GM12878 (cell line): ENCODE data around the gene ASB14. TPM values are rescaled to one million over a fixed set of nuclear protein-coding genes. Genes with fewer than 3 reads are reported as not detected.

ENCODE experiments used
- ATAC-seq: fragments of 200-7000 bp; cut with Tn5 transposase; 3 replicates; pipeline ENCODE4 v1.9.1; 2020; ENCODE audit warnings: mild to moderate bottlenecking, moderate library complexity
- BruUV-seq: library from RNA; stranded (reverse); fragments of 400-500 nt; replicated peaks from 2 replicates; lab custom pipeline; 2021; lab: Mats Ljungman, UMichigan
- CTCF ChIA-PET: fragments of 300-600 bp; sonication (Branson Sonifier 250); formaldehyde crosslinking; extraction: SDS; loops from one replicate; lab custom pipeline; 2021; ENCODE audit warnings: inconsistent platforms; lab: Yijun Ruan, JAX
- POLR2A ChIA-PET: fragments of 350-600 bp; formaldehyde crosslinking; extraction: SDS; loops from one replicate; lab custom pipeline; 2021; ENCODE audit warnings: inconsistent platforms; lab: Charles Lee
- RAD21 ChIA-PET: fragments of 300-600 bp; sonication (Branson Sonifier 250); formaldehyde crosslinking; loops from one replicate; lab custom pipeline; 2023; ENCODE audit warnings: antibody characterized with exemption; ENCODE audit not compliant: unreplicated experiment; lab: Charles Lee
- SMC1A ChIA-PET: fragments of 300-600 bp; sonication (Branson Sonifier 250); formaldehyde crosslinking; loops from one replicate; lab custom pipeline; 2023; ENCODE audit not compliant: unreplicated experiment, uncharacterized antibody; lab: Charles Lee
- DNase-seq: peaks from one replicate; pipeline ENCODE4 v3.0.0-alpha.2; 2011; ENCODE audit warnings: low read depth, low spot score
- FAIRE-seq: peaks from 3 replicates; lab custom pipeline; 2011; peaks lifted over from hg19 to GRCh38; lab: Jason Lieb, UNC
- H2AFZ ChIP-seq: 2 replicates; pipeline ENCODE4 v1.6.0; 2011; ENCODE audit warnings: low read depth, low read length, control low read depth; ENCODE audit not compliant: control insufficient read depth
- H3K27ac ChIP-seq: 2 replicates; pipeline ENCODE4 v1.5.1; 2011; ENCODE audit warnings: control low read depth; ENCODE audit not compliant: control insufficient read depth, insufficient read depth
- H3K27me3 ChIP-seq, 2 experiments: replicated peaks in 1 of 2; 2 replicates each; pipeline versions ENCODE4 v1.6.0 to v1.6.1; 2011; ENCODE audit warnings: low read length in 1 of 2; ENCODE audit not compliant: control insufficient read depth in 2 of 2, insufficient read depth in 2 of 2
- H3K36me3 ChIP-seq, 2 experiments: 2 replicates each; pipeline ENCODE4 v1.5.1; 2011; ENCODE audit warnings: low read length in 1 of 2; ENCODE audit not compliant: control insufficient read depth in 2 of 2, insufficient read depth in 2 of 2
- H3K4me1 ChIP-seq: 2 replicates; pipeline ENCODE4 v1.6.1; 2011; ENCODE audit warnings: mild to moderate bottlenecking, low read length, moderate library complexity, mixed read lengths; ENCODE audit not compliant: control insufficient read depth, insufficient read depth
- H3K4me2 ChIP-seq: 2 replicates; pipeline ENCODE4 v1.6.0; 2011; ENCODE audit warnings: control low read depth; ENCODE audit not compliant: control insufficient read depth, insufficient read depth
- H3K4me3 ChIP-seq: fragments of 200-600 bp; sonication (generic); 2 replicates; pipeline ENCODE4 v1.5.1; 2016
- H3K79me2 ChIP-seq: 2 replicates; pipeline ENCODE4 v1.6.0; 2011; ENCODE audit warnings: low read length; ENCODE audit not compliant: control insufficient read depth, insufficient read depth
- H3K9ac ChIP-seq: 2 replicates; pipeline ENCODE4 v1.8.0; 2011; ENCODE audit warnings: low read length, control low read depth, mixed read lengths; ENCODE audit not compliant: control insufficient read depth, insufficient read depth
- H3K9me3 ChIP-seq: replicated peaks from 3 replicates; pipeline ENCODE4 v1.5.1; 2011; ENCODE audit warnings: mild to moderate bottlenecking, low read length; ENCODE audit not compliant: control insufficient read depth, insufficient read depth
- H4K20me1 ChIP-seq: 2 replicates; pipeline ENCODE4 v1.6.0; 2011; ENCODE audit not compliant: control insufficient read depth, insufficient read depth
- CREM ChIP-seq: IDR thresholded peaks from 2 replicates; pipeline ENCODE4 v1.6.1; 2014; ENCODE audit warnings: antibody characterized with exemption, low read depth
- EED ChIP-seq: sonication (generic); IDR thresholded peaks from 2 replicates; pipeline ENCODE4 v1.6.1; 2016; ENCODE audit warnings: antibody characterized with exemption, low read depth
- EGR1 ChIP-seq, 2 experiments: IDR thresholded peaks; 1 replicate in 1 of 2; 2 replicates in 1 of 2; pipeline ENCODE4 v1.6.1; 2011 to 2012; ENCODE audit warnings: low read depth in 2 of 2, low read length in 2 of 2, borderline replicate concordance in 1 of 2, mild to moderate bottlenecking in 1 of 2, moderate library complexity in 1 of 2
- ETV6 ChIP-seq, 2 experiments: fragments of 450-650 bp in 1 of 2; IDR thresholded peaks in 1 of 2; conservative IDR thresholded peaks in 1 of 2; 2 replicates each; pipeline ENCODE4 v1.6.1; 2014; ENCODE audit warnings: antibody characterized with exemption in 1 of 2, borderline replicate concordance in 1 of 2, low read depth in 1 of 2, mild to moderate bottlenecking in 1 of 2, moderate library complexity in 1 of 2
- JUND ChIP-seq: IDR thresholded peaks from 2 replicates; pipeline ENCODE4 v1.6.1; 2012; ENCODE audit warnings: low read depth, mild to moderate bottlenecking, low read length, improper control_type of control experiment, moderate library complexity
- KAT2A ChIP-seq: conservative IDR thresholded peaks from 2 replicates; pipeline ENCODE4 v1.6.1; 2011; ENCODE audit warnings: low read depth, low read length; ENCODE audit not compliant: control insufficient read depth
- KLF5 ChIP-seq: fragments of 450-650 bp; IDR thresholded peaks from 2 replicates; pipeline ENCODE4 v1.6.1; 2014; ENCODE audit warnings: mild to moderate bottlenecking; ENCODE audit not compliant: partially characterized antibody
- MTA3 ChIP-seq: IDR thresholded peaks from 2 replicates; pipeline ENCODE4 v1.6.1; 2012; ENCODE audit warnings: low read length, inconsistent platforms, borderline replicate concordance
- NR2C2 ChIP-seq: IDR thresholded peaks from 2 replicates; pipeline ENCODE4 v1.6.1; 2011; ENCODE audit warnings: borderline replicate concordance, low read depth; ENCODE audit not compliant: control insufficient read depth, insufficient read length
- RB1 ChIP-seq: fragments of 450-650 bp; formaldehyde crosslinking; IDR thresholded peaks from 2 replicates; pipeline ENCODE4 v1.6.1; 2017; ENCODE audit warnings: mild to moderate bottlenecking, borderline replicate concordance
- RELB ChIP-seq: fragments of 450-650 bp; IDR thresholded peaks from 2 replicates; pipeline ENCODE4 v1.6.1; 2017; ENCODE audit warnings: low read depth, mild to moderate bottlenecking, moderate library complexity
- SIN3A ChIP-seq: IDR thresholded peaks from 2 replicates; pipeline ENCODE4 v1.6.1; 2012; ENCODE audit warnings: low read depth, low read length, improper control_type of control experiment
- TCF12 ChIP-seq: IDR thresholded peaks from 2 replicates; pipeline ENCODE4 v1.6.1; 2011; ENCODE audit warnings: low read depth, mild to moderate bottlenecking, low read length
- ZNF687 ChIP-seq: fragments of 450-650 bp; IDR thresholded peaks from 2 replicates; pipeline ENCODE4 v1.6.1; 2017; ENCODE audit warnings: mild to moderate bottlenecking, moderate library complexity
- ZZZ3 ChIP-seq: IDR thresholded peaks from 2 replicates; pipeline ENCODE4 v1.6.1; 2011; ENCODE audit warnings: low read depth; ENCODE audit not compliant: control insufficient read depth, insufficient read length
- WGBS: methylation state at CpG from one replicate; pipeline ENCODE4 v1.1.6; 2016; ENCODE audit warnings: low lambda C conversion rate; ENCODE audit not compliant: insufficient replicate concordance, insufficient coverage; ENCODE audit errors: missing lambda C conversion rate; 5-methylcytosine and 5-hydroxymethylcytosine counted together
- in situ Hi-C: fragments of 300-500 bp; cut with MboI; formaldehyde crosslinking; loops from 9 replicates; pipeline ENCODE4 v1.14.3; 2018; ENCODE audit warnings: mixed read lengths
- intact Hi-C: fragments of 100-400 bp; cut with micrococcal nuclease; formaldehyde crosslinking; loops from one replicate; pipeline ENCODE4 v1.14.2; 2022; ENCODE audit not compliant: unreplicated experiment
- polyA plus RNA-seq, 11 experiments: library from polyadenylated mRNA; depleted of rRNA in 4 of 11; unstranded in 6 of 11; stranded (reverse) in 5 of 11; fragments of >200 nt; fragmentation: Nextera tagmentation in 4 of 11; fragmentation: Illumina TruSeq in 1 of 11; extraction: Ambion mirVana in 4 of 11; extraction: Trizol in 1 of 11; gene quantifications; 1 replicate in 1 of 11; 2 replicates in 10 of 11; pipeline versions ENCODE4 v1.2.1 to v1.2.3, GENCODE V29; 2011 to 2016; ENCODE audit warnings: inconsistent platforms in 2 of 11, missing spikeins in 2 of 11, low read depth in 1 of 11
- total RNA-seq, 4 experiments: library from RNA; depleted of rRNA in 3 of 4; stranded (reverse); fragments of >200 nt in 3 of 4; fragmentation: Illumina TruSeq in 1 of 4; extraction: Trizol in 1 of 4; gene quantifications; 2 replicates each; pipeline versions ENCODE4 v1.2.1 to v1.2.3, GENCODE V29; 2013 to 2021
- TF ChIP-seq, protein P1 (sequence below): fragments of 450-650 bp; IDR thresholded peaks from 2 replicates; pipeline ENCODE4 v1.6.1; 2017; ENCODE audit warnings: borderline replicate concordance

Gene ASB14
- total and polyA plus RNA-seq, 10 of the 15 experiments (the other 5 are each of a cell fraction or from before 2014, with no cell fraction given) = 0.18 to 0.63 (median 0.21) TPM; not detected in 6

GRCh38 chr3:57244946-57245345, 47.5 kb downstream of the ASB14 start:
- no peak overlapping the region for H3K4me3 ChIP-seq
- ChIA-PET CTCF (no interaction called here), RAD21 (no interaction called here), SMC1A (interaction anchor here (1.3 kb wide), 1 partner anchor 10 kb away, joined by 3 read pairs; no protein-coding TSS in a partner anchor), POLR2A (interaction anchor here (0.7 kb wide), 1 partner anchor 12 kb away, joined by 4 read pairs; no protein-coding TSS in a partner anchor)
- no peaks in the 10 kb centered on the region for H3K27me3 ChIP-seq
- H3K9ac ChIP-seq = no peak overlapping the region
- H4K20me1 ChIP-seq = no peaks in the 10 kb centered on the region
- in situ Hi-C loops (no loop called here), intact Hi-C loops (no loop called here)
- H3K9me3 ChIP-seq = no peaks in the 10 kb centered on the region
- no peak overlapping the region for H2AFZ ChIP-seq
- DNase-seq (no peak), FAIRE-seq (no peak), ATAC-seq (no peak)
- H3K4me2 ChIP-seq = no peak overlapping the region
- no peaks in the 10 kb centered on the region for H3K4me1 ChIP-seq
- 94% methylated on average over 2 of the region's 2 CpGs for WGBS
- H3K36me3 ChIP-seq = peaks cover 4 to 34% of the 10 kb centered on the region in 2 experiments
- no peak overlapping the region for H3K27ac ChIP-seq
- H3K79me2 ChIP-seq = no peaks in the 10 kb centered on the region
- no TSS peak for BruUV-seq
- TF ChIP-seq SIN3A (no peak), EED (no peak), ETV6 (conservative IDR thresholded peaks at IDR 0.05 in 1 of 2, IDR thresholded peaks at IDR 0.05 in 1 of 2; ENCODE audit: borderline replicate concordance in 1 of 2, low read depth in 1 of 2) (no peak), EGR1 (IDR thresholded peaks at IDR 0.05; ENCODE audit: borderline replicate concordance in 1 of 2, low read depth in 2 of 2, low read length in 2 of 2) (no peak), KAT2A (no peak), CREM (no peak), MTA3 (no peak), NR2C2 (no peak), ZNF687 (no peak), ZZZ3 (no peak), RB1 (no peak), JUND (no peak), KLF5 (no peak), RELB (no peak), TCF12 (no peak)
- TF ChIP-seq, protein P1, sequence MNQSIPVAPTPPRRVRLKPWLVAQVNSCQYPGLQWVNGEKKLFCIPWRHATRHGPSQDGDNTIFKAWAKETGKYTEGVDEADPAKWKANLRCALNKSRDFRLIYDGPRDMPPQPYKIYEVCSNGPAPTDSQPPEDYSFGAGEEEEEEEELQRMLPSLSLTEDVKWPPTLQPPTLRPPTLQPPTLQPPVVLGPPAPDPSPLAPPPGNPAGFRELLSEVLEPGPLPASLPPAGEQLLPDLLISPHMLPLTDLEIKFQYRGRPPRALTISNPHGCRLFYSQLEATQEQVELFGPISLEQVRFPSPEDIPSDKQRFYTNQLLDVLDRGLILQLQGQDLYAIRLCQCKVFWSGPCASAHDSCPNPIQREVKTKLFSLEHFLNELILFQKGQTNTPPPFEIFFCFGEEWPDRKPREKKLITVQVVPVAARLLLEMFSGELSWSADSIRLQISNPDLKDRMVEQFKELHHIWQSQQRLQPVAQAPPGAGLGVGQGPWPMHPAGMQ = no peak
